ENCODE data around the gene PPP1R9A.

PPP1R9A gene

DNA sequence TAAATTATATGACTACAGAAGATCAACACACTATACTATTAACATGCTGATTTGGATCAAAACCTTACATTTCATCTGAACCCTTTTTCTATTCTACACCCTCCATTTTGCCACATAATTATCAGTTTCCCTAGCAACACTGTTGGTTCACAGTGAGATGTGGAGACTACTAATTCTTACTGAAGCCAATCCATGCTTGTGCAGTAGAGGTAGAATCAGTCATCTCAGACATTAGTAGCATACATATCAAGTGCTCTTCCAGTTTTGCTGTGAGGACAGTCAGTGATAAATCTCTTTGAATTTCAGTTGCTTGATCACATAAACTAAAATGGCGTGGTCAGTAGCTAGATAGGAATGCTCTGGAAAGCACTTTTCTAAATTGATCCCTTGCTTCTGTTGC, 346.6 kb downstream of the PPP1R9A start:
- ATAC-seq: no peak
- TF ChIP-seq TCF4 (CRISPR knock-in tag; IDR thresholded peaks at IDR 0.05; ENCODE audit: borderline replicate concordance): no peak
- TF ChIP-seq BACH2 (CRISPR knock-in tag; IDR thresholded peaks at IDR 0.05; ENCODE audit: borderline replicate concordance): no peak
- no peak for TF ChIP-seq ZFP30 (CRISPR knock-in tag; IDR thresholded peaks at IDR 0.05)
- no peak for TF ChIP-seq ZC3H10 (CRISPR knock-in tag; IDR thresholded peaks at IDR 0.05)
- no peak for TF ChIP-seq TSHZ2 (CRISPR knock-in tag; IDR thresholded peaks at IDR 0.05)

GRCh38 chr7:95255691-95256090, 348.3 kb downstream of the PPP1R9A start:
- TF ChIP-seq TSHZ2 (CRISPR knock-in tag; IDR thresholded peaks at IDR 0.05) (no peak), ESRRG (CRISPR knock-in tag; IDR thresholded peaks at IDR 0.05) (no peak), ZNF565 (CRISPR knock-in tag; conservative IDR thresholded peaks at IDR 0.05; ENCODE audit: low read depth) (no peak), CREB5 (CRISPR knock-in tag; IDR thresholded peaks at IDR 0.05; ENCODE audit: low read depth) (no peak), ZNF70 (CRISPR knock-in tag; IDR thresholded peaks at IDR 0.05) (no peak)
- no peak for ATAC-seq

GRCh38 chr7:95261895-95262415, 354.6 kb downstream of the PPP1R9A start:
- TF ChIP-seq BACH2 (CRISPR knock-in tag; IDR thresholded peaks at IDR 0.05; ENCODE audit: borderline replicate concordance) (no peak), ZFP3 (CRISPR knock-in tag; IDR thresholded peaks at IDR 0.05) (no peak), ARNTL (CRISPR knock-in tag; IDR thresholded peaks at IDR 0.05; ENCODE audit: borderline replicate concordance, low read depth) (no peak), RARB (CRISPR knock-in tag; IDR thresholded peaks at IDR 0.05) (no peak), SNAI2 (CRISPR knock-in tag; IDR thresholded peaks at IDR 0.05) (no peak), ZFP30 (CRISPR knock-in tag; IDR thresholded peaks at IDR 0.05) (no peak), TCF4 (CRISPR knock-in tag; IDR thresholded peaks at IDR 0.05; ENCODE audit: borderline replicate concordance) (no peak), PPARA (CRISPR knock-in tag; IDR thresholded peaks at IDR 0.05; ENCODE audit: borderline replicate concordance) (no peak), ZC3H10 (CRISPR knock-in tag; IDR thresholded peaks at IDR 0.05) (no peak), ZNF565 (CRISPR knock-in tag; conservative IDR thresholded peaks at IDR 0.05; ENCODE audit: low read depth) (no peak), CREB5 (CRISPR knock-in tag; IDR thresholded peaks at IDR 0.05; ENCODE audit: low read depth) (no peak), TSHZ2 (CRISPR knock-in tag; IDR thresholded peaks at IDR 0.05) (no peak), OSR1 (CRISPR knock-in tag; IDR thresholded peaks at IDR 0.05) (no peak)
- ATAC-seq: no peak

DNA sequence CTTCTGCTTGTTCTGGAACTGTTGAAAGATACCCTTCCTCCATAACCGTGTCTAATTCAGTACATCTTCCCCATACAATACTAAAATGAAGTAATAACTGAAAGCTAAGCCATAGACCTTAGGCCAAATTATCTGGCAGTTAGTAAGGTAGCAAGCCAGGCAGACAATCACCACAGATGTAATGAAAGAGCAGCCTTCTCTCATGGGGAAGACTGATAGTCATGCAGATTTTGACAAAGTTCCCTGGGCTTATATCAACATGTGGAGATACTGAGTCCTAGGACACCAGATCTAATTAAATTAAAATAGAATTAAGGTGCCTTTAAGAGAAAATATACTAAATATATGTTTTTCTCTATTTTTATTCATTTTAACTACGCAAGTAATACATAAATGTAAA, 355.5 kb downstream of the PPP1R9A start:
- TF ChIP-seq PPARA (CRISPR knock-in tag; IDR thresholded peaks at IDR 0.05; ENCODE audit: borderline replicate concordance): no peak
- TF ChIP-seq CSDC2 (CRISPR knock-in tag; IDR thresholded peaks at IDR 0.05): no peak
- no peak for TF ChIP-seq TSHZ2 (CRISPR knock-in tag; IDR thresholded peaks at IDR 0.05)
- no peak for ATAC-seq

All from SK-N-SH treated with all-trans-retinoic acid at 6 μM for 48 hours (cell line).